HFFc6 (cell line): ENCODE measurements around the gene PTRHD1. TPM values are rescaled to one million over a fixed set of nuclear protein-coding genes. Genes with fewer than 3 reads are reported as not detected.

Source experiments
- DNase-seq: peaks from one replicate; pipeline ENCODE4 v3.0.0-alpha.2; 2018
- H3K27ac Mint-ChIP-seq: 2 replicates; pipeline ENCODE4 v1.8.0; 2020; ENCODE audit warnings: mild to moderate bottlenecking, mixed read lengths
- H3K27me3 Mint-ChIP-seq: 2 replicates; pipeline ENCODE4 v1.8.0; 2021; ENCODE audit warnings: mild to moderate bottlenecking, moderate library complexity, mixed read lengths; ENCODE audit not compliant: insufficient read depth
- H3K36me3 Mint-ChIP-seq: 2 replicates; pipeline ENCODE4 v1.8.0; 2021; ENCODE audit warnings: low read depth, mixed read lengths
- H3K4me1 Mint-ChIP-seq: 2 replicates; pipeline ENCODE4 v1.8.0; 2020; ENCODE audit warnings: low read depth, mixed read lengths
- H3K4me3 Mint-ChIP-seq: 2 replicates; pipeline ENCODE4 v1.8.0; 2020; ENCODE audit warnings: mild to moderate bottlenecking, moderate library complexity, mixed read lengths
- H3K9me3 Mint-ChIP-seq: 2 replicates; pipeline ENCODE4 v1.8.0; 2020; ENCODE audit warnings: mild to moderate bottlenecking, mixed read lengths
- total RNA-seq, 6 experiments: library from RNA; stranded (reverse); fragmentation: NEBNext Ultra II Directional; extraction: Animal tissue kit (Norgen Biotek cat#: 25700); gene quantifications; 2 replicates in 1 of 6; 3 replicates in 5 of 6; pipeline ENCODE4 v1.2.3, GENCODE V29; 2021
- TF ChIP-seq, protein P1 (sequence below): fragments of 200-600 bp; sonication (generic); IDR thresholded peaks from 2 replicates; pipeline ENCODE4 v1.5.0; 2021; ENCODE audit warnings: antibody characterized with exemption, mild to moderate bottlenecking

Gene PTRHD1
- total RNA-seq, 6 experiments from 2014 or later, result 29.4 to 44.4 (median 35.0) TPM

GRCh38 chr2:24783641-24784040 lies 9.6 kb downstream of the PTRHD1 start:
- Mint-ChIP-seq H3K9me3 (peaks cover 5% of the 10 kb centered on the region; the same call in 1 of the 2 replicates), H3K27me3 (peaks cover 6% of the 10 kb centered on the region), H3K4me1 (no peaks in the 10 kb centered on the region), H3K36me3 (no peaks in the 10 kb centered on the region), H3K27ac (no peak overlapping the region), H3K4me3 (no peak overlapping the region)
- no peak for DNase-seq
- TF ChIP-seq, protein P1, sequence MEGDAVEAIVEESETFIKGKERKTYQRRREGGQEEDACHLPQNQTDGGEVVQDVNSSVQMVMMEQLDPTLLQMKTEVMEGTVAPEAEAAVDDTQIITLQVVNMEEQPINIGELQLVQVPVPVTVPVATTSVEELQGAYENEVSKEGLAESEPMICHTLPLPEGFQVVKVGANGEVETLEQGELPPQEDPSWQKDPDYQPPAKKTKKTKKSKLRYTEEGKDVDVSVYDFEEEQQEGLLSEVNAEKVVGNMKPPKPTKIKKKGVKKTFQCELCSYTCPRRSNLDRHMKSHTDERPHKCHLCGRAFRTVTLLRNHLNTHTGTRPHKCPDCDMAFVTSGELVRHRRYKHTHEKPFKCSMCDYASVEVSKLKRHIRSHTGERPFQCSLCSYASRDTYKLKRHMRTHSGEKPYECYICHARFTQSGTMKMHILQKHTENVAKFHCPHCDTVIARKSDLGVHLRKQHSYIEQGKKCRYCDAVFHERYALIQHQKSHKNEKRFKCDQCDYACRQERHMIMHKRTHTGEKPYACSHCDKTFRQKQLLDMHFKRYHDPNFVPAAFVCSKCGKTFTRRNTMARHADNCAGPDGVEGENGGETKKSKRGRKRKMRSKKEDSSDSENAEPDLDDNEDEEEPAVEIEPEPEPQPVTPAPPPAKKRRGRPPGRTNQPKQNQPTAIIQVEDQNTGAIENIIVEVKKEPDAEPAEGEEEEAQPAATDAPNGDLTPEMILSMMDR, result no peak

GRCh38 chr2:24779116-24779515 lies 14.1 kb downstream of the PTRHD1 start:
- TF ChIP-seq, protein P1, result no peak
- H3K4me1 Mint-ChIP-seq, result peaks cover 6% of the 10 kb centered on the region; the same call in 1 of the 2 replicates
- no peak overlapping the region for H3K4me3 Mint-ChIP-seq
- H3K9me3 Mint-ChIP-seq, result no peaks in the 10 kb centered on the region
- peaks cover 1% of the 10 kb centered on the region; the same call in 1 of the 2 replicates for H3K27me3 Mint-ChIP-seq
- no peak for DNase-seq
- H3K27ac Mint-ChIP-seq, result no peak overlapping the region
- H3K36me3 Mint-ChIP-seq, result no peaks in the 10 kb centered on the region

GRCh38 chr2:24774373-24774772 lies 18.8 kb downstream of the PTRHD1 start:
- Mint-ChIP-seq H3K36me3 (no peaks in the 10 kb centered on the region), H3K27ac (no peak overlapping the region), H3K9me3 (no peaks in the 10 kb centered on the region), H3K4me3 (no peak overlapping the region), H3K4me1 (peaks cover 6% of the 10 kb centered on the region; the same call in 1 of the 2 replicates), H3K27me3 (no peaks in the 10 kb centered on the region)
- TF ChIP-seq, protein P1, result no peak
- no peak for DNase-seq

- H3K27me3 Mint-ChIP-seq, result no peaks in the 10 kb centered on the region
- H3K4me3 Mint-ChIP-seq, result no peak overlapping the region
- no peaks in the 10 kb centered on the region for H3K9me3 Mint-ChIP-seq
- no peak for DNase-seq
- H3K27ac Mint-ChIP-seq, result no peak overlapping the region
- TF ChIP-seq, protein P1, result no peak
- H3K36me3 Mint-ChIP-seq, result no peaks in the 10 kb centered on the region
- peaks cover 6% of the 10 kb centered on the region; the same call in 1 of the 2 replicates for H3K4me1 Mint-ChIP-seq
Measured at GRCh38 chr2:24771764-24772586, 21.2 kb downstream of the PTRHD1 start.

DNA sequence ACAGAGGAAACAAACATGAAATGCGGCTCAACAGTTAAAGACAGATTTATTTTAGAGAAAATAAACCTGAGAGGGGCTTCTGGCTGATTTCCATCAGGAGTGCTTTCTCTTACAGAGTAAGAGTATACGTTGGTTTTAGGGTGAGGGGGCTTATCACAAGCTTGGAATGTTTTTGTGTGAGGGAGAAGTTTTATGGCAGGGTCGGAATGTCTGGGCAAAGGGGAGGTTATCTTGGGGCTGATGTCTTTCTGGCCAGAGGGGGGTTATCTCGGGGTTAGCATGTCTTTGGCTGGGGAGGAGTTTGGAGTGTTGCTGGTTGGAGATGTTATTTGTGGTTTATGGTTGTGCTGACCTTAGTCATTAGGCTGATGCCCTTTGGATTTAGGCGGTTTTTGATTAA lies 22.1 kb downstream of the PTRHD1 start:
- Mint-ChIP-seq H3K4me1 (peaks cover 6% of the 10 kb centered on the region; the same call in 1 of the 2 replicates), H3K36me3 (no peaks in the 10 kb centered on the region), H3K27me3 (no peaks in the 10 kb centered on the region), H3K27ac (no peak overlapping the region), H3K9me3 (no peaks in the 10 kb centered on the region), H3K4me3 (no peak overlapping the region)
- TF ChIP-seq, protein P1, result no peak
- DNase-seq, result no peak
